ENCODE results near the gene ASAP3. TPM values are rescaled to one million over a fixed set of nuclear protein-coding genes. Genes with fewer than 3 reads are reported as not detected.

Gene ASAP3
- total and polyA plus RNA-seq, 9 of the 15 experiments (the other 6 are each of a cell fraction or from before 2014, with no cell fraction given): 1.7 to 31.2 (median 17.4) TPM

- FAIRE-seq (no peak), ATAC-seq (peak; percentile 80)
- CTCF ChIA-PET (ENCODE audit: low intra/inter-chr PET ratio): no interaction called here
Observed at GRCh38 chr1:23459338-23459757, 24.6 kb downstream of the ASAP3 start.

More at GRCh38 chr1:23459338-23459757, 24.6 kb downstream of the ASAP3 start:
- H3K79me2 ChIP-seq (ENCODE audit: control insufficient read depth, insufficient read depth, low read length): no peaks in the 10 kb centered on the region
- no TSS peak for BruUV-seq (replicated peaks)
- H3K9me3 ChIP-seq (replicated peaks; ENCODE audit: control insufficient read depth, insufficient read depth, low read depth, low read length): no peaks in the 10 kb centered on the region
- no peak overlapping the region for H3K4me3 ChIP-seq
- H4K20me1 ChIP-seq (replicated peaks; ENCODE audit: control insufficient read depth, insufficient read depth, low read length): no peaks in the 10 kb centered on the region
- H2AFZ ChIP-seq (ENCODE audit: low read depth, low read length): no peak overlapping the region
- H3K9me1 ChIP-seq (ENCODE audit: control insufficient read depth, insufficient read depth, low read length): no peaks in the 10 kb centered on the region
- H3K9ac ChIP-seq (ENCODE audit: insufficient read depth in 1 of 2, low read depth in 2 of 2, low read length in 2 of 2): no peak overlapping the region
- 45% methylated on average over 2 of the region's 2 CpGs for WGBS (ENCODE audit: insufficient coverage, low coverage, missing lambda C conversion rate)
- H3K4me2 ChIP-seq (ENCODE audit: insufficient read depth, low read length): no peak overlapping the region
- peaks cover 9% of the 10 kb centered on the region; the same call in 2 of the 3 replicates for H3K36me3 ChIP-seq (ENCODE audit: control insufficient read depth, insufficient read depth, low read length)
- TF ChIP-seq THRB (CRISPR knock-in tag; conservative IDR thresholded peaks at IDR 0.05) (no peak), NFIC (IDR thresholded peaks at IDR 0.05) (peak; percentile 87), ZKSCAN8 (CRISPR knock-in tag; IDR thresholded peaks at IDR 0.05) (no peak), USF2 (CRISPR knock-in tag; IDR thresholded peaks at IDR 0.05) (0 out of 2 replicates have a peak, but pooled peaks have one; percentile 43), USF1 (CRISPR knock-in tag; IDR thresholded peaks at IDR 0.05) (peak; percentile 74), RBM39 (optimal IDR thresholded peaks at IDR 0.05; ENCODE audit: low read depth, low read length) (no peak), HMBOX1 (IDR thresholded peaks at IDR 0.05) (no peak), DPF2 (IDR thresholded peaks at IDR 0.05) (no peak), NFYB (IDR thresholded peaks at IDR 0.05; ENCODE audit: extremely low read depth, insufficient read length) (peak; percentile 5), FOXA3 (CRISPR knock-in tag; conservative IDR thresholded peaks at IDR 0.05 in 1 of 2, IDR thresholded peaks at IDR 0.05 in 1 of 2) (0 out of 4 replicates have a peak, but pooled peaks of 1 of the 2 experiments have one; percentile 22), HSF4 (CRISPR knock-in tag; IDR thresholded peaks at IDR 0.05; ENCODE audit: borderline replicate concordance) (no peak), RAD51 (IDR thresholded peaks at IDR 0.05; ENCODE audit: borderline replicate concordance, low read depth) (peak; percentile 54; the same call in 1 of the 2 replicates)
- intact Hi-C loops (cut with micrococcal nuclease): no loop called here
- POLR2A ChIA-PET: interaction anchor here (1.4 kb wide), 1 partner anchor 16 kb away, joined by 3 read pairs; no protein-coding TSS in a partner anchor
- H3K27me3 ChIP-seq (ENCODE audit: control insufficient read depth in 2 of 2, insufficient read depth in 2 of 2, low read length in 2 of 2): no peaks in the 10 kb centered on the region
- DNase-seq (ENCODE audit: extremely low read depth in 1 of 4, low spot score in 3 of 4): peak in 3 of 4 experiments; percentile 42 to 52 (median 44)
- in situ Hi-C loops (cut with MboI): no loop called here
- no peaks in the 10 kb centered on the region for H3K4me1 ChIP-seq (replicated peaks in 1 of 2; ENCODE audit: control insufficient read depth in 2 of 2, insufficient read depth in 2 of 2, low read length in 2 of 2)
- no peak overlapping the region for H3K27ac ChIP-seq (ENCODE audit: extremely low read depth, low read depth, low read length)
